Measurements from ENCODE around the gene ADK. TPM values are rescaled to one million over a fixed set of nuclear protein-coding genes. Genes with fewer than 3 reads are reported as not detected.
"Not testable (repeated sequence)": the region's sequence is repeated elsewhere in the genome, so short reads cannot be mapped to it uniquely, and the experiment has no call there.

The ADK gene
- total RNA-seq, 1 experiment from 2014 or later, result 159 TPM

DNA sequence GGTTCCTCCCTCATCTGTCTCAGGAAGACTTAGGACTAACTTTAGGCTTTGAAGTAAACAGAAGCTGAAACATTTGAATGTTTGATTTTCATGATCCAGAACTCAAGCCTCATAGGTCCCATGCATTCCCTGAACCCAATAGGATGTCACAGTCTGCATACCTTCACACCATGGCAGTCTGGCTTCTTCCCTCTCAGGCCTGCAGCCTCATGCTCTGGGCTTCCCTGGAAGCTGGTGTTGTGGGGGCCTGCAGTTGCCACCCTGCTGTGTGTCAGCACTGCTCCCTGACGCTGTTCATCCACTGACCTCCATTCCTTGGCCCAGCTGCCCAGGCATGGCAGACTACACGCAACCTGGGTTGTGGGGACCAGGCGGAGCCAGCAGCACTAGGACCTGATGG, 407.9 kb downstream of the ADK start:
- H3K4me1 ChIP-seq (replicated peaks; ENCODE audit: insufficient read depth), result no peaks in the 10 kb centered on the region
- H3K4me3 ChIP-seq, result no peak overlapping the region
- no peaks in the 10 kb centered on the region for H3F3A ChIP-seq (ENCODE audit: insufficient read depth, low read depth)
- no peak for DNase-seq
- ChIA-PET POLR2A (ENCODE audit: unreplicated experiment) (no interaction called here), CTCF (no interaction called here)
- intact Hi-C loops (cut with micrococcal nuclease; ENCODE audit: unreplicated experiment), result no loop called here
- H2AFZ ChIP-seq, result no peak overlapping the region
- H3K27ac ChIP-seq, result no peak overlapping the region
- H4K20me1 ChIP-seq (ENCODE audit: insufficient read depth), result no peaks in the 10 kb centered on the region
- no peaks in the 10 kb centered on the region for H3K36me3 ChIP-seq (ENCODE audit: low read depth)
- no peak overlapping the region for H3K4me2 ChIP-seq
- no peaks in the 10 kb centered on the region for H3K9me3 ChIP-seq (ENCODE audit: insufficient read depth, low read depth)
- TF ChIP-seq CTCF (conservative IDR thresholded peaks at IDR 0.05) (no peak), EZH2 (IDR thresholded peaks at IDR 0.05; ENCODE audit: low read depth) (no peak)
- no TSS peak for BruUV-seq (replicated peaks)
- no peaks in the 10 kb centered on the region for H3K27me3 ChIP-seq (ENCODE audit: insufficient read depth, low read depth)
- no peaks in the 10 kb centered on the region for H3K9me2 ChIP-seq (ENCODE audit: insufficient read depth)
- H3K79me2 ChIP-seq (ENCODE audit: low read depth), result no peaks in the 10 kb centered on the region

- H3K9me3 ChIP-seq (ENCODE audit: insufficient read depth, low read depth); H2AFZ ChIP-seq; H3K27ac ChIP-seq; H3K27me3 ChIP-seq (ENCODE audit: insufficient read depth, low read depth); H3K4me3 ChIP-seq; H4K20me1 ChIP-seq (ENCODE audit: insufficient read depth); BruUV-seq (replicated peaks); DNase-seq; H3K4me1 ChIP-seq (replicated peaks; ENCODE audit: insufficient read depth); H3K9me2 ChIP-seq (ENCODE audit: insufficient read depth); CTCF ChIA-PET; intact Hi-C loops (cut with micrococcal nuclease; ENCODE audit: unreplicated experiment); H3K36me3 ChIP-seq (ENCODE audit: low read depth); POLR2A ChIA-PET (ENCODE audit: unreplicated experiment); H3F3A ChIP-seq (ENCODE audit: insufficient read depth, low read depth); H3K4me2 ChIP-seq; H3K79me2 ChIP-seq (ENCODE audit: low read depth): not testable (repeated sequence)
Measured at GRCh38 chr10:74568896-74569295, 417.9 kb downstream of the ADK start.

GRCh38 chr10:74573497-74573896, 422.5 kb downstream of the ADK start:
- H3K27me3 ChIP-seq (ENCODE audit: insufficient read depth, low read depth); DNase-seq; H3F3A ChIP-seq (ENCODE audit: insufficient read depth, low read depth); CTCF ChIA-PET; H4K20me1 ChIP-seq (ENCODE audit: insufficient read depth); H3K9me3 ChIP-seq (ENCODE audit: insufficient read depth, low read depth); H2AFZ ChIP-seq; H3K36me3 ChIP-seq (ENCODE audit: low read depth); H3K4me1 ChIP-seq (replicated peaks; ENCODE audit: insufficient read depth); H3K27ac ChIP-seq; BruUV-seq (replicated peaks); intact Hi-C loops (cut with micrococcal nuclease; ENCODE audit: unreplicated experiment); H3K4me2 ChIP-seq; POLR2A ChIA-PET (ENCODE audit: unreplicated experiment); H3K4me3 ChIP-seq; H3K79me2 ChIP-seq (ENCODE audit: low read depth); H3K9me2 ChIP-seq (ENCODE audit: insufficient read depth): not testable (repeated sequence)

DNA sequence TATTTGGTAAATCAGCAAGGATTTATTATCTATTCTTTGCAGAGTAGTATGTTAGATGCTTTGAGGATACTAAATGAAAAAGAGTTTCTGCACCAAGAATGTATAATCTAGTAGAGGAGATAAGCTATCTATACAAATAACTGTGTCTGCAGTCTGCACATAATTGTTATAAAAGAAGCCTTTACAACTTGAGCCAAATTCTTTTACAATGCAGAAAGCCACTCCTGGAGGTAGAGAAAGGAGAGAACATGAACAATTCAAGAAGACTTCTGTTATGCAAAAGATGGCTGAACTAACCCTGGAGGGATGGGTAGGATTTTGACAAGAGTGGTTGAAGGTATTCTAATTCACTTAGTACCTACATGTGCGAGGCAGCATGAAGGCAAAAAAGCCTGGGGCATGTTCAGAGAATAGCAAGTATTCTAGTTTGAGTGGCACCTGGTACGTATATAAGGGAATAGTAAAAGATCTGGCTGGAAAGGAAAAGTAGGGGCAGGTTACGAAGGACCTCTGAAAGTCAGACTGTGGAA, 424.2 kb downstream of the ADK start:
- Histone ChIP-seq H3K4me3 (no peak overlapping the region), H3K4me2 (no peak overlapping the region), H3K27me3 (ENCODE audit: insufficient read depth, low read depth) (no peaks in the 10 kb centered on the region), H3K9me2 (ENCODE audit: insufficient read depth) (no peaks in the 10 kb centered on the region), H2AFZ (no peak overlapping the region), H3K4me1 (replicated peaks; ENCODE audit: insufficient read depth) (no peaks in the 10 kb centered on the region), H3K36me3 (ENCODE audit: low read depth) (no peaks in the 10 kb centered on the region), H3K27ac (no peak overlapping the region), H3K79me2 (ENCODE audit: low read depth) (no peaks in the 10 kb centered on the region), H3K9me3 (ENCODE audit: insufficient read depth, low read depth) (no peaks in the 10 kb centered on the region), H4K20me1 (ENCODE audit: insufficient read depth) (no peaks in the 10 kb centered on the region; the same call in 1 of the 2 replicates), H3F3A (ENCODE audit: insufficient read depth, low read depth) (no peaks in the 10 kb centered on the region)
- no peak for DNase-seq
- no TSS peak for BruUV-seq (replicated peaks)
- intact Hi-C loops (cut with micrococcal nuclease; ENCODE audit: unreplicated experiment), result no loop called here
- POLR2A ChIA-PET (ENCODE audit: unreplicated experiment), result no interaction called here
- TF ChIP-seq CTCF (conservative IDR thresholded peaks at IDR 0.05) (no peak), EZH2 (IDR thresholded peaks at IDR 0.05; ENCODE audit: low read depth) (no peak)
- CTCF ChIA-PET, result no interaction called here
